ENCODE data around the gene DIAPH3.

- TF ChIP-seq, protein P1, sequence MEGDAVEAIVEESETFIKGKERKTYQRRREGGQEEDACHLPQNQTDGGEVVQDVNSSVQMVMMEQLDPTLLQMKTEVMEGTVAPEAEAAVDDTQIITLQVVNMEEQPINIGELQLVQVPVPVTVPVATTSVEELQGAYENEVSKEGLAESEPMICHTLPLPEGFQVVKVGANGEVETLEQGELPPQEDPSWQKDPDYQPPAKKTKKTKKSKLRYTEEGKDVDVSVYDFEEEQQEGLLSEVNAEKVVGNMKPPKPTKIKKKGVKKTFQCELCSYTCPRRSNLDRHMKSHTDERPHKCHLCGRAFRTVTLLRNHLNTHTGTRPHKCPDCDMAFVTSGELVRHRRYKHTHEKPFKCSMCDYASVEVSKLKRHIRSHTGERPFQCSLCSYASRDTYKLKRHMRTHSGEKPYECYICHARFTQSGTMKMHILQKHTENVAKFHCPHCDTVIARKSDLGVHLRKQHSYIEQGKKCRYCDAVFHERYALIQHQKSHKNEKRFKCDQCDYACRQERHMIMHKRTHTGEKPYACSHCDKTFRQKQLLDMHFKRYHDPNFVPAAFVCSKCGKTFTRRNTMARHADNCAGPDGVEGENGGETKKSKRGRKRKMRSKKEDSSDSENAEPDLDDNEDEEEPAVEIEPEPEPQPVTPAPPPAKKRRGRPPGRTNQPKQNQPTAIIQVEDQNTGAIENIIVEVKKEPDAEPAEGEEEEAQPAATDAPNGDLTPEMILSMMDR (IDR thresholded peaks at IDR 0.05), result no peak
- TF ChIP-seq ZNF512 (CRISPR knock-in tag; IDR thresholded peaks at IDR 0.05; ENCODE audit: borderline replicate concordance) (no peak), HMGXB4 (CRISPR knock-in tag; IDR thresholded peaks at IDR 0.05) (no peak), NR2C2 (CRISPR knock-in tag; IDR thresholded peaks at IDR 0.05) (no peak), IRF2 (CRISPR knock-in tag; IDR thresholded peaks at IDR 0.05; ENCODE audit: borderline replicate concordance, low read depth) (no peak), ZNF232 (CRISPR knock-in tag; IDR thresholded peaks at IDR 0.05) (no peak), ZBTB43 (CRISPR knock-in tag; IDR thresholded peaks at IDR 0.05) (no peak), CREB1 (CRISPR knock-in tag; IDR thresholded peaks at IDR 0.05) (no peak)
- TF ChIP-seq, protein P2, sequence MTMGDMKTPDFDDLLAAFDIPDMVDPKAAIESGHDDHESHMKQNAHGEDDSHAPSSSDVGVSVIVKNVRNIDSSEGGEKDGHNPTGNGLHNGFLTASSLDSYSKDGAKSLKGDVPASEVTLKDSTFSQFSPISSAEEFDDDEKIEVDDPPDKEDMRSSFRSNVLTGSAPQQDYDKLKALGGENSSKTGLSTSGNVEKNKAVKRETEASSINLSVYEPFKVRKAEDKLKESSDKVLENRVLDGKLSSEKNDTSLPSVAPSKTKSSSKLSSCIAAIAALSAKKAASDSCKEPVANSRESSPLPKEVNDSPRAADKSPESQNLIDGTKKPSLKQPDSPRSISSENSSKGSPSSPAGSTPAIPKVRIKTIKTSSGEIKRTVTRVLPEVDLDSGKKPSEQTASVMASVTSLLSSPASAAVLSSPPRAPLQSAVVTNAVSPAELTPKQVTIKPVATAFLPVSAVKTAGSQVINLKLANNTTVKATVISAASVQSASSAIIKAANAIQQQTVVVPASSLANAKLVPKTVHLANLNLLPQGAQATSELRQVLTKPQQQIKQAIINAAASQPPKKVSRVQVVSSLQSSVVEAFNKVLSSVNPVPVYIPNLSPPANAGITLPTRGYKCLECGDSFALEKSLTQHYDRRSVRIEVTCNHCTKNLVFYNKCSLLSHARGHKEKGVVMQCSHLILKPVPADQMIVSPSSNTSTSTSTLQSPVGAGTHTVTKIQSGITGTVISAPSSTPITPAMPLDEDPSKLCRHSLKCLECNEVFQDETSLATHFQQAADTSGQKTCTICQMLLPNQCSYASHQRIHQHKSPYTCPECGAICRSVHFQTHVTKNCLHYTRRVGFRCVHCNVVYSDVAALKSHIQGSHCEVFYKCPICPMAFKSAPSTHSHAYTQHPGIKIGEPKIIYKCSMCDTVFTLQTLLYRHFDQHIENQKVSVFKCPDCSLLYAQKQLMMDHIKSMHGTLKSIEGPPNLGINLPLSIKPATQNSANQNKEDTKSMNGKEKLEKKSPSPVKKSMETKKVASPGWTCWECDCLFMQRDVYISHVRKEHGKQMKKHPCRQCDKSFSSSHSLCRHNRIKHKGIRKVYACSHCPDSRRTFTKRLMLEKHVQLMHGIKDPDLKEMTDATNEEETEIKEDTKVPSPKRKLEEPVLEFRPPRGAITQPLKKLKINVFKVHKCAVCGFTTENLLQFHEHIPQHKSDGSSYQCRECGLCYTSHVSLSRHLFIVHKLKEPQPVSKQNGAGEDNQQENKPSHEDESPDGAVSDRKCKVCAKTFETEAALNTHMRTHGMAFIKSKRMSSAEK (CRISPR knock-in tag; IDR thresholded peaks at IDR 0.05; ENCODE audit: borderline replicate concordance), result no peak
- TF ChIP-seq, protein P3, sequence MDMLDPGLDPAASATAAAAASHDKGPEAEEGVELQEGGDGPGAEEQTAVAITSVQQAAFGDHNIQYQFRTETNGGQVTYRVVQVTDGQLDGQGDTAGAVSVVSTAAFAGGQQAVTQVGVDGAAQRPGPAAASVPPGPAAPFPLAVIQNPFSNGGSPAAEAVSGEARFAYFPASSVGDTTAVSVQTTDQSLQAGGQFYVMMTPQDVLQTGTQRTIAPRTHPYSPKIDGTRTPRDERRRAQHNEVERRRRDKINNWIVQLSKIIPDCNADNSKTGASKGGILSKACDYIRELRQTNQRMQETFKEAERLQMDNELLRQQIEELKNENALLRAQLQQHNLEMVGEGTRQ (CRISPR knock-in tag; IDR thresholded peaks at IDR 0.05), result no peak
Measured at GRCh38 chr13:59674616-59675015, 489.1 kb downstream of the DIAPH3 start.

All from WTC11 (cell line).